Liver (tissue), 9 donors: ENCODE measurements around the gene PROCA1. TPM values are rescaled to one million over a fixed set of nuclear protein-coding genes. Genes with fewer than 3 reads are reported as not detected.
A peak's percentile ranks its signal among the peaks of the same experiment; 100 is the strongest.

ENCODE experiments used
- DNase-seq: peaks from one replicate; pipeline ENCODE4 v3.0.0-alpha.2; 2017; ENCODE audit warnings: low spot score
- H3K27ac ChIP-seq, 2 donors: one replicate each; pipeline ENCODE4 v1.7.0; 2013; ENCODE audit warnings: inconsistent platforms in 2 of 2, low read length in 2 of 2, control low read depth in 1 of 2, low read depth in 1 of 2, mild to moderate bottlenecking in 1 of 2
- H3K27me3 ChIP-seq, 4 donors: one replicate each; pipeline versions ENCODE4 v1.6.1 to v1.7.0; 2013; ENCODE audit warnings: low read length in 3 of 4, inconsistent platforms in 1 of 4, mild to moderate bottlenecking in 1 of 4, moderate library complexity in 1 of 4; ENCODE audit not compliant: control insufficient read depth in 4 of 4, insufficient read depth in 4 of 4
- H3K36me3 ChIP-seq, 4 donors: one replicate each; pipeline versions ENCODE4 v1.6.1 to v1.7.0; 2013; ENCODE audit warnings: low read length in 3 of 4, mild to moderate bottlenecking in 3 of 4, low read depth in 1 of 4, moderate library complexity in 1 of 4; ENCODE audit not compliant: control insufficient read depth in 4 of 4, insufficient read depth in 3 of 4
- H3K4me1 ChIP-seq, 4 donors: one replicate each; pipeline versions ENCODE4 v1.6.1 to v1.7.0; 2013; ENCODE audit warnings: low read length in 3 of 4, mild to moderate bottlenecking in 3 of 4, moderate library complexity in 1 of 4; ENCODE audit not compliant: control insufficient read depth in 4 of 4, insufficient read depth in 4 of 4
- H3K4me3 ChIP-seq, 3 donors: one replicate each; pipeline versions ENCODE4 v1.6.1 to v1.7.0; 2013; ENCODE audit warnings: low read length in 3 of 3, control low read depth in 1 of 3, low read depth in 1 of 3, mild to moderate bottlenecking in 1 of 3
- H3K9ac ChIP-seq, 2 donors: one replicate each; pipeline ENCODE4 v1.7.0; 2013; ENCODE audit warnings: low read length in 2 of 2, mild to moderate bottlenecking in 2 of 2, moderate library complexity in 2 of 2, control low read depth in 1 of 2, low read depth in 1 of 2
- H3K9me3 ChIP-seq, 4 donors: one replicate each; pipeline versions ENCODE4 v1.6.1 to v1.7.0; 2013; ENCODE audit warnings: low read length in 3 of 4; ENCODE audit not compliant: control insufficient read depth in 4 of 4
- EGR1 ChIP-seq, 2 donors: IDR thresholded peaks; 2 replicates each; pipeline ENCODE4 v1.6.1; 2016 to 2018; ENCODE audit warnings: antibody characterized with exemption in 2 of 2, low read depth in 2 of 2
- FOXA2 ChIP-seq: IDR thresholded peaks from 2 replicates; pipeline ENCODE4 v1.6.1; 2016; ENCODE audit warnings: antibody characterized with exemption
- GABPA ChIP-seq, 2 donors: IDR thresholded peaks in 1 of 2; conservative IDR thresholded peaks in 1 of 2; 2 replicates each; pipeline ENCODE4 v1.6.1; 2016; ENCODE audit warnings: antibody characterized with exemption in 2 of 2, mild to moderate bottlenecking in 1 of 2, moderate library complexity in 1 of 2
- HNF4A ChIP-seq, 2 donors: conservative IDR thresholded peaks; 2 replicates each; pipeline ENCODE4 v1.6.1; 2016; ENCODE audit warnings: antibody characterized with exemption in 2 of 2, mild to moderate bottlenecking in 2 of 2
- RAD21 ChIP-seq, 2 donors: IDR thresholded peaks; 2 replicates each; pipeline ENCODE4 v1.6.1; 2016; ENCODE audit warnings: antibody characterized with exemption in 2 of 2, mild to moderate bottlenecking in 2 of 2
- RXRA ChIP-seq, 2 donors: IDR thresholded peaks; 2 replicates each; pipeline ENCODE4 v1.6.1; 2017 to 2018; ENCODE audit warnings: antibody characterized with exemption in 2 of 2, mild to moderate bottlenecking in 1 of 2
- YY1 ChIP-seq: IDR thresholded peaks from 2 replicates; pipeline ENCODE4 v1.6.1; 2016; ENCODE audit warnings: antibody characterized with exemption, mild to moderate bottlenecking
- WGBS: extraction: QIAGEN DNeasy Blood & Tissue Kit; methylation state at CpG from one replicate; pipeline ENCODE4 v1.1.7; 2013; 5-methylcytosine and 5-hydroxymethylcytosine counted together
- polyA plus RNA-seq, 2 donors: library from polyadenylated mRNA; stranded (reverse) in 1 of 2; unstranded in 1 of 2; fragments of 200-250 nt in 1 of 2; fragments of >200 nt in 1 of 2; fragmentation: Nextera tagmentation in 1 of 2; extraction: Ambion mirVana in 1 of 2; gene quantifications; one replicate each; pipeline versions ENCODE4 v1.2.1 to v1.2.3, GENCODE V29; 2013 to 2015
- total RNA-seq, 2 donors: library from RNA; depleted of rRNA; stranded (reverse); fragments of >200 nt; gene quantifications; one replicate each; pipeline ENCODE4 v1.2.3, GENCODE V29; 2014
- TF ChIP-seq, protein P1 (sequence below): IDR thresholded peaks from 2 replicates; pipeline ENCODE4 v1.6.1; 2016; ENCODE audit warnings: antibody characterized with exemption
- TF ChIP-seq, protein P2 (sequence below): IDR thresholded peaks from 2 replicates; pipeline ENCODE4 v1.6.1; 2016; ENCODE audit warnings: antibody characterized with exemption, mild to moderate bottlenecking
- TF ChIP-seq, protein P3 (sequence below): fragments of 150-350 bp; IDR thresholded peaks from 2 replicates; pipeline ENCODE4 v1.5.1; 2017; ENCODE audit warnings: improper control_type of control experiment, low read depth, low read length; ENCODE audit not compliant: missing input control
- donor health status: healthy.
- donor health status: healthy.
- donor health status: healthy.
- donor health status: healthy.
- donor health status: healthy.

The PROCA1 gene
- total and polyA plus RNA-seq, 4 donors = 0.16 to 0.65 (median 0.35) TPM

DNA sequence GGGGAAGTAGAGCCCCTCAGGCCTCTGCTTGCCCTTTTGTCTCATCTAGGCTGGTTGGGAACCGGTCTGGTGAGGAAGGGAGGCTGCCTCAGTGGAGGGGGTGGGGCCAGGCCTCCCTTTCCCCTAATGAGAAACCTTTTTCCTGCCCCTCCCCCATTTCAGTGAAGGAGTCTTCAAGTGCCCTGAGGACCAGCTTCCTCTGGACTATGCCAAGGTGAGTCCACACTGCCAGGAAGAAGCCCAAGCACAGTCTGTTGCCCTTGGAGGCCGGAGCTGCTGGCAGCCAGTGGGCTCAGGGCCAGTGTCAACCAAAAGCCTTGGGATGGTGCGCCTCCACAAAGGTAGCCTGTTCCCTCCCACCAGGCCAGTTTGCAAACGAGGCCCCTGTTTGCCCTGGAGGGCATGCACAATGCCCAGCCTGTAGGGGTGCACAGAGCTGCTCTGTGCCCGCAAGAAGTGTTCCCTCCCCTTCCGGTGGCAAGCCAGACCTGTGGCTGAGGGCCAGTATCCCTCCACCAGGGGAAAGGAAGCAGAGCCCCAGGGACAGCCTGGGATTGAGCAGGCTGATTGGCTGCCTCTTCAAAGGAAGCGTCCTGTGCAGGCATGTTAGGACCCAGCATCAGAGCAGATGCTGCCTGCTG lies 35.5 kb upstream of the PROCA1 start:
- H3K9ac ChIP-seq = no peak overlapping the region

DNA sequence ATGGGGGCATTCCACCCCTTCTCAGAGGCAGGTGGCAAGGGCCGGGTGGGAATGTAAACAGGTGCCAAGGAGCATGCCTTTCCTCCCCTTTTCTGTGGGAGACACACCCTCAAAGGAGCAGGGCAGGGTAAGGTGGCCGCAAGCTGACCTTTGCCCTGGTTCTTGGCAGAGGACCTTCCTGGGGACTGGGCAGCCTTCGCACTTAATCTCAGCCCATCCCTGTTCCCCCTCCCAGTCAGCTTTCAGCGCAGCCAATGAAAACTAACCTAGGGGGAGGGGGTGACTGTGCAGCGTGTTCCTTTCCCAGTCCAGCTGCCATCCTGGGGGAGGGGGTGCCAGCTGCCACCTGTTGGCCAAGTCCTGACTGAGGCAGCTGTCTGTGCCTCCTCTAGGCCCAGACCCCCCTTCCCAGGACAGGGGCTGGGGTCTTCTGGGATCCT lies 34.9 kb upstream of the PROCA1 start:
- no peak for TF ChIP-seq HNF4A (conservative IDR thresholded peaks at IDR 0.05)
- no peak for TF ChIP-seq EGR1 (IDR thresholded peaks at IDR 0.05; ENCODE audit: low read depth in 2 of 2)
- TF ChIP-seq YY1 = no peak
- TF ChIP-seq, protein P1, sequence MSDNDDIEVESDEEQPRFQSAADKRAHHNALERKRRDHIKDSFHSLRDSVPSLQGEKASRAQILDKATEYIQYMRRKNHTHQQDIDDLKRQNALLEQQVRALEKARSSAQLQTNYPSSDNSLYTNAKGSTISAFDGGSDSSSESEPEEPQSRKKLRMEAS = no peak
- no peak for TF ChIP-seq GABPA (IDR thresholded peaks at IDR 0.05 in 1 of 2, conservative IDR thresholded peaks at IDR 0.05 in 1 of 2)
- TF ChIP-seq, protein P2, sequence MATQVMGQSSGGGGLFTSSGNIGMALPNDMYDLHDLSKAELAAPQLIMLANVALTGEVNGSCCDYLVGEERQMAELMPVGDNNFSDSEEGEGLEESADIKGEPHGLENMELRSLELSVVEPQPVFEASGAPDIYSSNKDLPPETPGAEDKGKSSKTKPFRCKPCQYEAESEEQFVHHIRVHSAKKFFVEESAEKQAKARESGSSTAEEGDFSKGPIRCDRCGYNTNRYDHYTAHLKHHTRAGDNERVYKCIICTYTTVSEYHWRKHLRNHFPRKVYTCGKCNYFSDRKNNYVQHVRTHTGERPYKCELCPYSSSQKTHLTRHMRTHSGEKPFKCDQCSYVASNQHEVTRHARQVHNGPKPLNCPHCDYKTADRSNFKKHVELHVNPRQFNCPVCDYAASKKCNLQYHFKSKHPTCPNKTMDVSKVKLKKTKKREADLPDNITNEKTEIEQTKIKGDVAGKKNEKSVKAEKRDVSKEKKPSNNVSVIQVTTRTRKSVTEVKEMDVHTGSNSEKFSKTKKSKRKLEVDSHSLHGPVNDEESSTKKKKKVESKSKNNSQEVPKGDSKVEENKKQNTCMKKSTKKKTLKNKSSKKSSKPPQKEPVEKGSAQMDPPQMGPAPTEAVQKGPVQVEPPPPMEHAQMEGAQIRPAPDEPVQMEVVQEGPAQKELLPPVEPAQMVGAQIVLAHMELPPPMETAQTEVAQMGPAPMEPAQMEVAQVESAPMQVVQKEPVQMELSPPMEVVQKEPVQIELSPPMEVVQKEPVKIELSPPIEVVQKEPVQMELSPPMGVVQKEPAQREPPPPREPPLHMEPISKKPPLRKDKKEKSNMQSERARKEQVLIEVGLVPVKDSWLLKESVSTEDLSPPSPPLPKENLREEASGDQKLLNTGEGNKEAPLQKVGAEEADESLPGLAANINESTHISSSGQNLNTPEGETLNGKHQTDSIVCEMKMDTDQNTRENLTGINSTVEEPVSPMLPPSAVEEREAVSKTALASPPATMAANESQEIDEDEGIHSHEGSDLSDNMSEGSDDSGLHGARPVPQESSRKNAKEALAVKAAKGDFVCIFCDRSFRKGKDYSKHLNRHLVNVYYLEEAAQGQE = no peak
- no peak for TF ChIP-seq RXRA (IDR thresholded peaks at IDR 0.05)
- TF ChIP-seq FOXA2 = no peak
- no peak for TF ChIP-seq RAD21 (IDR thresholded peaks at IDR 0.05)
- H3K27ac ChIP-seq = peak overlapping the region; percentile 74 to 92
- H3K4me3 ChIP-seq = peak overlapping the region in 1 of 3 donors; percentile 72
- H3K9me3 ChIP-seq = no peaks in the 10 kb centered on the region
- H3K36me3 ChIP-seq = peaks cover 4 to 27% (median 20%) of the 10 kb centered on the region in 4 donors
- no peak for DNase-seq
- 22% methylated on average over 5 of the region's 5 CpGs for WGBS
- no peaks in the 10 kb centered on the region for H3K27me3 ChIP-seq
- H3K9ac ChIP-seq = no peak overlapping the region
- H3K4me1 ChIP-seq = peaks cover 16 to 50% (median 35%) of the 10 kb centered on the region in 4 donors

More for the DNA sequence above, 35.5 kb upstream of the PROCA1 start:
- DNase-seq = no peak
- Histone ChIP-seq H3K27ac (peak overlapping the region; percentile 74 to 92), H3K4me3 (no peak overlapping the region), H3K9me3 (no peaks in the 10 kb centered on the region), H3K36me3 (peaks cover 4 to 30% (median 20%) of the 10 kb centered on the region in 4 donors), H3K27me3 (no peaks in the 10 kb centered on the region), H3K4me1 (peaks cover 16 to 50% (median 35%) of the 10 kb centered on the region in 4 donors)
- TF ChIP-seq, protein P3, sequence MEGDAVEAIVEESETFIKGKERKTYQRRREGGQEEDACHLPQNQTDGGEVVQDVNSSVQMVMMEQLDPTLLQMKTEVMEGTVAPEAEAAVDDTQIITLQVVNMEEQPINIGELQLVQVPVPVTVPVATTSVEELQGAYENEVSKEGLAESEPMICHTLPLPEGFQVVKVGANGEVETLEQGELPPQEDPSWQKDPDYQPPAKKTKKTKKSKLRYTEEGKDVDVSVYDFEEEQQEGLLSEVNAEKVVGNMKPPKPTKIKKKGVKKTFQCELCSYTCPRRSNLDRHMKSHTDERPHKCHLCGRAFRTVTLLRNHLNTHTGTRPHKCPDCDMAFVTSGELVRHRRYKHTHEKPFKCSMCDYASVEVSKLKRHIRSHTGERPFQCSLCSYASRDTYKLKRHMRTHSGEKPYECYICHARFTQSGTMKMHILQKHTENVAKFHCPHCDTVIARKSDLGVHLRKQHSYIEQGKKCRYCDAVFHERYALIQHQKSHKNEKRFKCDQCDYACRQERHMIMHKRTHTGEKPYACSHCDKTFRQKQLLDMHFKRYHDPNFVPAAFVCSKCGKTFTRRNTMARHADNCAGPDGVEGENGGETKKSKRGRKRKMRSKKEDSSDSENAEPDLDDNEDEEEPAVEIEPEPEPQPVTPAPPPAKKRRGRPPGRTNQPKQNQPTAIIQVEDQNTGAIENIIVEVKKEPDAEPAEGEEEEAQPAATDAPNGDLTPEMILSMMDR = no peak
- 34% methylated on average over 7 of the region's 7 CpGs for WGBS
